GOT3 (cell line): ENCODE results near the gene EDNRA.

Experiments
- DNase-seq: peaks from one replicate; lab custom pipeline; 2025; ENCODE audit warnings: mixed read lengths; lab: John Stamatoyannopoulos, UW

The EDNRA gene

GRCh38 chr4:147498031-147498660 lies 17.2 kb downstream of the EDNRA start:
- no peak for DNase-seq

GRCh38 chr4:147508346-147508745 lies 27.4 kb downstream of the EDNRA start:
- DNase-seq, result no peak

DNA sequence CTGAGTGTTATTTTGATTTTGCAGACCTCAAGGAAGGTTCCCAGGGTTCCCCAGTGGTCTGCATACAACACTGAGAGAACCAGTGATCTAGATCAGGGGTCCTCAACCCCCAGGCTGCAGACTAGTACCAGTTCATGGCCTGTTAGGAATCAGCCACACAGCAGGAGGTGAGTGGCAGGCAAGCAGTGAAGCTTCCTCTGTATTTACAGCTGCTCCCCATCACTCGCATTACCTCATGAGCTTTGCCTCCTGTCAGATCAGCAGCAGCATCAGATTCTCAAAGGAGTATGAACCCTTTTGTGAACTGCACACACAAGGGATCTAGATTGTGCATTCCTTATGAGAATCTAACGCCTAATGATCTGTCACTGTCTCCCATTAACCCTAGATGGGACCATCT lies 28.5 kb downstream of the EDNRA start:
- no peak for DNase-seq

DNA sequence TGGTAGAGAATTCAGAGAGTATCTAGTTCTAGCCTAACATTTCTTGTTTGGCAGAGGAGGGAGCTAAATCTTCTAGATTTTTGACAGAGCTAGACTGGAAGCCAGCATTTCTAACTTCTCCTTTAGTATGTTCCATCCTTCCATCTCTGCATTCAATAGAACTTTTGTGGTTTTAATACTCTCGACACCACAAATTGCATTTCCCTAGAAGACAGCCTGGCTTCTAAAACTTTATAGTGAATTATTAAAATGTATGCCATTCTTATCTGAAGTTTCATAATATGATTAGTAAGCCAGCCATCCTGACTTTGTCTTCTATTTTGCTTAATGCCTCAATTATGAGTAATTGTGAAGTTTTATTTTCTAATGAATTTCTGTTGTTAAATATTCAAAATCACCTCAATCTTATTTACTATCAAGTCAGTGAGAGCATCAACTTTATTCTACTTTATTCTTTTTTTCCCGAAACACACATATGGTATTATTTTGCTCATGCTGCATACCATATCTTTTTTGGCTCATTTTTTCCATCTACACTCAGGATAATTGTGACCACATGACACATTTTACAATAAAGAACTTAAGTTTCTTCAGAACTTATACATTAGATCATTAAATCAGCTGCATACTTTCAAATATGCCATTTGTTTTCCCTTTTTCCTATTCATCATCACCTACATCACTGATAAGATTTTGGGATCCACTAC lies 30.2 kb downstream of the EDNRA start:
- no peak for DNase-seq

- no peak for DNase-seq
These were observed 32.2 kb downstream of the EDNRA start for GRCh38 chr4:147513091-147513490.

DNA sequence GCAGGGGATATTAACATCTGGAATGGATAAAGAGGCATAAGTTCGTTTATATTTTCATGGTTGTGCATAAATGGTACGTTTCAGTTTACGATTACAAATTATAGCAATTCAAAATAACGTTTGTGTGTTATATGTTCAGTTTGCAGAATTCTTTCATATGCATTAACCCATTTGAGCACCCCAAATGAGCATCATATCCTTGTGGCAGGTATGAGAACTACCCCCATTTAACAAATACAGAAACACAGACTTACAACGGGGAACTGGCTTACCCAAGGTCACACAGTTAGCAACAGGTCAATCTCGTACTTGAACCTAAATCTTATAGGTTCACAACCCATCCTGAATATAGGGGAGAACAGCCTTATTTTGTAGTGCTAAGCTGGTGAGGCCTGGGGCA lies 33.1 kb downstream of the EDNRA start:
- DNase-seq, result no peak

DNA sequence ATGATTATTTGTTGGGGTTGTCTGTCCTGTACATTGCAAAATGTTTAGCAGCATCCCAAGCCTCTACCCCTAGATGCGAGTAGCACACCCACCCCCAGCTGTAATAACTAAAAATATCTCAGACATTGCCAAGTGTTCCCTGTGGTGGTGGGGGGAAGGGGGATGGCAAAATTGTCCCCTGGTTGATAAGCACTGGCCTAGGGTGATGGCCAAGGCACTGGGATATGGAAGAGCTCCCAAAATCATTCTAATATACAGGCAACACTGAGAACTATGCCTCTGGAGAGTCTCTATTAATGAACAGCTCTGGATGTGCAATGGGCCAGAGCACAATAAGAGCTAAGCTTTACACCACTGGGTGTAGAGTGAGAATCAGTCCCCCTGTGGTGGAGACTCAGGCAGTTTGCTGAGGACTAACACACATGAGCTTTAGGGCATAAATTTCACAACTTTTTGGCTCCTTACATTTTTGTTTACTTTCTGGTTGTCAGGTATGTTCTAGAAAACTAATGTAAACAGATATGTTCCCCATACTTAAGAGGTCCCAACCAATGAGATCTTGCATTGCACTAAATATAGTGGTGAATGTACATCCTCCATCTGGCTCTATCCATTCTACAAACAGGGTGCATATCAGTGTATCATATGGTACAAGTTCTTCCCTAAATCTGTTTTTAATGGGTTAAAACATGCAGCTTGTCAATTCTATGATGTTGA lies 34.5 kb downstream of the EDNRA start:
- DNase-seq, result no peak

DNA sequence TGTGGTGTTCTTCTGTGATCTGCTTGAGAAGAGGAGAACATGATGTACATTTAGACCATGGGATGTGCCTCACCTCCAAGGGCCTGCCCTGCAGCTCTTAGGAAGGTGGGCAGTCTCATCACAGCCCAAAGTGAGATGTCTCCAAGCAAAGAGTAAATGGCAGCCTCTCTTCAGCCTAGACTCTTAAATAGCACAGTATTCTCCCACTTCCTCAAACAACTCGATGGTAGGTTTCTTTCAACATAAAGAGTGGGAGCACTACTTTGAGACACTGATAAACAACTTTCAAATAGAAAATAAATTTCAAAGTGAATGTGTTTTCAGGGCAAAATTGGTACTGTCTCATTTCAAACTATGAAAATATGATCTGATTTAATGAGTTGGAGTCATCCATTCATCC lies 35.2 kb downstream of the EDNRA start:
- DNase-seq, result no peak

GRCh38 chr4:147518086-147518485 lies 37.2 kb downstream of the EDNRA start:
- no peak for DNase-seq

DNA sequence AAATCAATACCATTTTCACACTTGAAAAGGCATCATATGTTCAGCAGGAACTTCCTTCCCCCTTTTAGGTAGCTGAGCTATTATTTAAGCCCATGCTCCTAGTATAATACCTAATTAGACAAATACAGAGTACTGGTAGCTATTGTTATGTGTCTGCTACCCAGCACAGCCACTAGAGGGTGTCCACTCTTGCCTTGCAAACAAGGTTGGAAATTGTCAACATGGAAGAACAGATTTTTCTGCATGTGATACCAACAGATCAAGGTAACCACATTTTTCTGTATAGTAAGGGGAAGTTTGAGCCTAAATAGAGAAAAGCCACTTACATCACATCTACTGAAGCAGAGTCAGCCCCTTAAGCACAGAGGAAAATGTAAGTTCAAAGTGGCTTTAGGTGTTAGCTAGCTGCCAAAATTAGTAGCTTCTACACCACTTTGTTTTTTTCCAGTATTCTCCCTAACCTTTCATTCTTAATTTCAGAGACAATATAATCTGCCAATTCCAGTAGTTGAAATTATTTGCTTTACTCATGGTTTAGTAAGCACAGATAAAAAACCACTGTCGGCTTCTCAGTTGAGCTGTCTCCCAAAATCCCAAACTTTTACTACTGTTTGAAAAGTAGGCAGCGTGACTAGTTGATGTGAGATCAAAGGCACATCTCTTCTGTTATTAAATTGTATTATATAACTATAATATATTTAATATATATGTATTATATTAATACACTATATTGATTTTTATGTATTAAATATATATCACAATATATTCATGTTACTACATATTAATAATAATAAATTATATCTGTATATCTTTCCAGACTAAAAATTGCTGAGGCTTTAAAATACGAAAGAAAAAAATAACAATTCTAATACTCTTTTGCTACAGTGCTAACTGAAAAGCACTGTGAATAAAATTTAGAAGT lies 38.2 kb downstream of the EDNRA start:
- DNase-seq, result no peak

DNA sequence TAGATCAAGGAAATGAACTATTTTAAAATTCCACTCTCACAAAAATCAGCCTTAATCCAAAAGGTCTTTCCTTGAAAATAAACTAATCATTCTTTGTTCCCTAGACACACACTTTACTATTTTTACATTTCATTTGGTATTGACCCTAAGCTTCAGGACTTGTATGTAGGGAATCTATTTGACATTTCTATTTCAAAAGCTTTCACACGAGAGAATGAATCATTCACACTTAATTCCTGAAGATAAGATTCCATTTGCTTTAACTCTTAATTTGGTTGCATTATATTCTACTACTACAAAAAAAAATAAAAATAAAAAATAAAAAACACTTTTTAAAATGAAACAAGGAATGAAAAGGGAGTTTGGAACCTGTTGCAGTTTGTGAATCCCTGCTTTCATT lies 43.7 kb downstream of the EDNRA start:
- DNase-seq, result no peak

DNA sequence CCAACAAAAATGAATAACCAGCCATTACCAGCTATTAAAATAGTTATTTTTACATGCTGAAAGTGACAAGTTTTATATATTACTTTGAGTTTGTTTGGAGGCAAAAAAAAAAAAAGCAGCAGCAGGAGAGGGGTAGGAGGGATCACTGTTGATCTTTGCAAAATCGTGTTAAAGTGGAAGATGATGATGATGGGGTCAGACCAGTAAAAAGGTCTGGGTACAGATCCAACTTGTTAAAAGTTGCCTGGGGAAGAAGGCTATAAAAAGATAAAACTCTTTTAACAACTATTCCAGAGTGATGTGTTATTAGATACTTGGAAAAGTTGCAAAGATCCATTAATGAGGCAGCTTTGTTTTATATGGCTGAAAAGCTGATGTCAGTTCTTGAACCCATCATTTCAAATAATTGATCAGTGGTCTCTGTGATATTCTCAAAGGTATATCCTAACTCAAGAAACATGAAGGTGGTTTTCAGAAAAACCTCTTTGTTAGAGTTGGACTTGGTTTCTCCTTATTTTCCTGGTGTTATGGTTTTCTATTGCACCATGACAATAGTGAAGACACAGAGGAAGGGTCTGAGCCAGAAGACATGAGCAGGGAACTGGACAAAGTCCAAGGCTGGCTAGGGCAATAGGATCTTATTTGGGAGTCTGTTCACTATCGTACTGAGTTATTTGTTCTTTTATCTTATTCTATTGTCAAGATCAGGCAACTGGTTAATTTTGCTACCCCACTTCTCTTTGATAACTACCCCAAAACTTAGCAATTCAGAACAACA lies 44.8 kb downstream of the EDNRA start:
- no peak for DNase-seq

GRCh38 chr4:147526272-147526654 lies 45.4 kb downstream of the EDNRA start:
- no peak for DNase-seq

DNA sequence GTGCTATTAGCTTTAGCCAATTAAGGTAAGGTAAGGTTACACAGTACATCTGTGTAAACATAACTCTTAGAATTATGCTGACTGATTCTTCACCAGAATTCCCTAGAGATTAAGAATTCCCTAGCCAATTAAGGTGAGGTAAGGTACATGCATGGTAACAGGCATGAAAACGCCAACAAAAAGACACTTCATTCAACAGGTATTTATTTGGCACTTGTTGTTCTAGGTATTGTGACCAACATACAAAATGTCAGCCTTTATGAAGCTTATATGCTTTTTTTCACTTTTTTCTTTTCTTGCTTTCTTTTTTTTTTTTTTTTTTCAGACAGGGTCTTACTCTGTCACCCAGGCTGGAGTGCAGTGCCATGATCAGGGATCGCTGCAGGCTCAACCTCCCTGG lies 47.2 kb downstream of the EDNRA start:
- DNase-seq, result no peak

DNA sequence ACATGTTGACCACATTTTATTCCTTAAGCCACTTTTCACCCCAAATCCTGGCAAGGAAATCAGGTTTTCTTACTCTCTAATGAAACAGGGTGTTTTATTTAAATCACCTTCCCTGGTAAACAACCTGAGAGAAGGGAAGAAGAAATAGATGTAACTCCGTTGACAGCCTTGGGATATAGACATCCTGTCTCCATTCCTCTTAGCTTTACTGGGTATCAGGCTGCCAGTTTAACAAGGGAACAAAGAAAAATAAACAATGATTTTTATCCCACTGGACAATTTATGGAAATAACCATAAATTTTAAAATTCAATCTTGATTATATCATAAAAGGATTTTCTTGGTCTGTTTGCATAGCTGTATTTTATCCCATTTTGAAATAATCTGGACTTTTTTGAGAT lies 49.2 kb downstream of the EDNRA start:
- no peak for DNase-seq

DNA sequence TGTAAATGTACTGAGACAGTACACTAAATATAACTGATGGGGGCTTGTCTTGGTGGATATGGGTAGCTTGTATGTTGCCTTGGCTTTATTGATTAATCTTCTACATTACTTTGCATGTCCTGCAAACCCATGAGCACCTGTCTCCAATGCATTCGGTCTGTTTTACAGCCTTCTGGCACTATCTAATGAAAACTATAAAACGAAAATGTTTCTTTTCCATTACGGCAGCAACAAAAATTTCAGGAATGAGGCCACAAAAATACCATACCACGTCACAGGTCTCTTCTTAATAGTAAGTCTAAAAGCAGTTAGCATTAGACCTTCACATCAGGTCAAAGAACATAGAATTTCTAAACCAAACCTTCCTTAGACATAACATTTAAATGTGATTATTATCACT lies 49.8 kb downstream of the EDNRA start:
- no peak for DNase-seq

- DNase-seq, result no peak
These were observed 52.0 kb downstream of the EDNRA start for GRCh38 chr4:147532896-147533295.

DNA sequence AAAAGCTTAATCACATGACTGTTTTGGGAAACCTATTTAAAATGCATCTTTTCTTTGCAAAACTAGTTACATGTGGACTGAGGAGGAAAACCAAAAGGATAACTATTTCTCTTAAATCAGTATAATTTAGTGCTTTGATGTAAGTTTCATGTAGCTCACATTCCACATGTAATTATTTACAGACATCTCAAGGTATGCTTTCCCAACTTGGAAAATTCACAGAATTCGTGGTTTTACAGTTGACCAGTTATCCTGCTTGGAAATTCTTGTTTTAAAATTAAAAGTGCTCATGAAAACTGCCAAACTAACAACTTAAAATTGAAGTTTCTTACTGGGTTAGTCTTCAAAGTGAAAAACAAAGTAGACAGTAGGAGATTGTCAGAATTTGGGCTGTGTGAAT lies 52.4 kb downstream of the EDNRA start:
- no peak for DNase-seq

GRCh38 chr4:147535124-147535523 lies 54.2 kb downstream of the EDNRA start:
- no peak for DNase-seq

DNA sequence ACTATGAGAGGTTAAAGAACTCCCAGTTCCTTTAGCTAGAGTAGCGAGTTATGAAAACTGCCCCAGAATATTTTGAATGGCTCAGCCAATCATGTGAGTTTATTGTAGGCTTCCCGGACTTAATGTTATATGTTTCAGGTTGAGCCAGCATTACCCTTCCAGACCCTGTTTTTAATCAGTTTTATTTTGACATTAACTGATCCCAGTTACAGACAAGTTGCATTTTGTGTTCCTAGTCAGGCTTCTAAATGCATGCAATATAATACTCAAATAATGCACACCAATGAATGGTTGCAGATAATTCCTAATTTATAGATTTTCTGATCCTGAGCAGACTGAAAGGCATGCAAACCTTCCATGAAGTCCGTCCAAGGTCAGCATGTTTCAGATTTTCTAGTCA lies 57.8 kb downstream of the EDNRA start:
- no peak for DNase-seq

DNA sequence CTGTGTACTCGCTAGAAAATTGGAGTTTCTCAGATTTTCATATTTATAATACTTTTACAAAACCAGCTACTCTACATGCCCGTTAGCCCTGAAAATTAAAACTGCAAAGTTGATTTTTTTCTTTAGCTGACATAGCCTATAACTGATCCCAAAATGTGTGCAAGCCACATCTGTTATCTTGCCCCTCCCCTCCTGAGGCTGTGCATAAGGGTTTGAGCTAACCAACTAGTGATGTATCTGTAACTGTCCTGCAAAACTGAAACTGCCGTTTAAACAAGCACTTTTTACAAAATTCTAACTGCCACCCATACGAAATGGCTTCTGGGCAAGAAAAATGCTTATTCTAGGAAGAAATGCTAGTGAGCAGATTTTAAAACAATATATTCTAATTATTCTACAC lies 59.1 kb downstream of the EDNRA start:
- no peak for DNase-seq
